Gastroesophageal sphincter (tissue), 3 donors: Measurements from ENCODE around the gene CCSER2.
"Not testable (repeated sequence)": the region's sequence is repeated elsewhere in the genome, so short reads cannot be mapped to it uniquely, and the experiment has no call there.

ENCODE experiments used
- EP300 ChIP-seq: sonication (generic); formaldehyde crosslinking; IDR thresholded peaks from one replicate; pipeline ENCODE4 v1.6.1; 2017; ENCODE audit warnings: antibody characterized with exemption, mild to moderate bottlenecking
- POLR2A ChIP-seq, 2 donors: fragments of 450-650 bp; IDR thresholded peaks; one replicate each; pipeline ENCODE4 v1.6.1; 2017; ENCODE audit warnings: antibody characterized with exemption in 2 of 2, mild to moderate bottlenecking in 2 of 2, moderate library complexity in 1 of 2
- POLR2AphosphoS5 ChIP-seq: sonication (generic); formaldehyde crosslinking; IDR thresholded peaks from one replicate; pipeline ENCODE4 v1.6.1; 2017; ENCODE audit warnings: antibody characterized with exemption
- TF ChIP-seq, protein P1 (sequence below), 4 experiments: fragments of 200-600 bp in 2 of 4; fragments of 450-650 bp in 2 of 4; sonication (generic) in 1 of 4; IDR thresholded peaks; one replicate each; pipeline ENCODE4 v1.5.1; 2017 to 2019; ENCODE audit warnings: antibody characterized with exemption in 4 of 4, mild to moderate bottlenecking in 2 of 4, moderate library complexity in 2 of 4

DNA sequence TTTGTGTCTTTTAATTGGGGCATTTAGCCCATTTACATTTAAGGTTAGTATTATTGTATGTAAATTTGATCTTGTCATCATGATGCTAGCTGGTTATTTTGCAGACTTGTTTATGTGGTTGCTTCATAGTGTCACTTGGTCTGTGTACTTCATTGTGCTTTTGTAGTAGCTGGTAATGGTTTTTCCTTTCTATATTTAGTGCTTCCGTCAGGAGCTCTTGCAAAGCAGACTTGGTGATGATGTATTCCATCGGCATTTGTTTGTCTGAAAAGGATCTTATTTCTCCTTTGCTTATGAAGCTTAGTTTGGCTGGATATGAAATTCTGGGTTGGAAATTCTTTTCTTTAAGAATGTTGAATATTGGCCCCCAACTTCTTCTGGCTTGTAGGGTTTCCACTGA lies 85.7 kb downstream of the CCSER2 start:
- TF ChIP-seq, protein P1, sequence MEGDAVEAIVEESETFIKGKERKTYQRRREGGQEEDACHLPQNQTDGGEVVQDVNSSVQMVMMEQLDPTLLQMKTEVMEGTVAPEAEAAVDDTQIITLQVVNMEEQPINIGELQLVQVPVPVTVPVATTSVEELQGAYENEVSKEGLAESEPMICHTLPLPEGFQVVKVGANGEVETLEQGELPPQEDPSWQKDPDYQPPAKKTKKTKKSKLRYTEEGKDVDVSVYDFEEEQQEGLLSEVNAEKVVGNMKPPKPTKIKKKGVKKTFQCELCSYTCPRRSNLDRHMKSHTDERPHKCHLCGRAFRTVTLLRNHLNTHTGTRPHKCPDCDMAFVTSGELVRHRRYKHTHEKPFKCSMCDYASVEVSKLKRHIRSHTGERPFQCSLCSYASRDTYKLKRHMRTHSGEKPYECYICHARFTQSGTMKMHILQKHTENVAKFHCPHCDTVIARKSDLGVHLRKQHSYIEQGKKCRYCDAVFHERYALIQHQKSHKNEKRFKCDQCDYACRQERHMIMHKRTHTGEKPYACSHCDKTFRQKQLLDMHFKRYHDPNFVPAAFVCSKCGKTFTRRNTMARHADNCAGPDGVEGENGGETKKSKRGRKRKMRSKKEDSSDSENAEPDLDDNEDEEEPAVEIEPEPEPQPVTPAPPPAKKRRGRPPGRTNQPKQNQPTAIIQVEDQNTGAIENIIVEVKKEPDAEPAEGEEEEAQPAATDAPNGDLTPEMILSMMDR (IDR thresholded peaks at IDR 0.05): not testable (repeated sequence)
- TF ChIP-seq POLR2A (IDR thresholded peaks at IDR 0.05); POLR2AphosphoS5; EP300: not testable (repeated sequence)
